ENCODE data around the gene CFAP77. TPM values are rescaled to one million over a fixed set of nuclear protein-coding genes. Genes with fewer than 3 reads are reported as not detected.

The CFAP77 gene
- total RNA-seq, 1 donor from 2014 or later: not detected

GRCh38 chr9:132441404-132441803 is 31.4 kb downstream of the CFAP77 start:
- intact Hi-C loops (cut with micrococcal nuclease): no loop called here
- Mint-ChIP-seq H3K27ac (no peak overlapping the region), H3K4me1 (ENCODE audit: low read depth) (no peaks in the 10 kb centered on the region), H3K9me3 (no peaks in the 10 kb centered on the region), H3K4me3 (no peak overlapping the region), H3K27me3 (ENCODE audit: insufficient read depth) (peaks cover 19% of the 10 kb centered on the region), H3K36me3 (ENCODE audit: low read depth) (no peaks in the 10 kb centered on the region)
- DNase-seq (ENCODE audit: low spot score): no peak

DNA sequence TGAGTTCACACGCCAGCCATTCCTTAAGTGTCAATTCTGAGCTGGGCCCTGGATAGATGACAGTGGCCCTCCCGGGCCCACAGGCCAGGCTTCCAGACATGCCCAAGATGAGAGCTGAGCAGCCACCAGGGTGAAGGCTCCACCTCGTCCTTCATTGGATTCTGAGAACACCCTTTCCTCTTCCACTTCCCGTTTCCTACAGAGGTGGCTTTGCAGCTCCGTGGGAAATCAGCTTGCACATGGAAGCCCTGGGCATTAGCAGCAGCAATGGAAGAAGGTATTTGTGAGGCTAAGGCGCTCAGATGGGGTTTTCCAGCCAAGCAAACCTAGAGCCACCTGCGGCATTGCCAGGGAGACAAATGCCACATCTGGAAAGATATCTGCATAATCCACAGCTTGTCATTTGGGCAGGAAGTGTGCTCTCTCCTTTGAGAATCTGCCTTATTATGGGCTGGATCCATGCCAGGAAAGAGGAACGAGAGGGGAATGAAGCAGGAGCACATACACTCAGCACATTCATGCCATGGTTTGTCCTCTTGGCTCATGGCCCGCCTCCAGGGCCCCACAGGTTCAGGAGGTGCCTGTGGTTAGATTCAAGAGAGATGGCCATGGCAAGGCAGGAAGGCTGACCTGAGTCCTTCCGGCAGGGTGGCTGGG is 34.1 kb downstream of the CFAP77 start:
- intact Hi-C loops (cut with micrococcal nuclease): no loop called here
- Mint-ChIP-seq H3K36me3 (ENCODE audit: low read depth) (no peaks in the 10 kb centered on the region), H3K27ac (no peak overlapping the region), H3K4me3 (no peak overlapping the region), H3K27me3 (ENCODE audit: insufficient read depth) (peaks cover 29% of the 10 kb centered on the region), H3K9me3 (no peaks in the 10 kb centered on the region), H3K4me1 (ENCODE audit: low read depth) (no peaks in the 10 kb centered on the region)
- no peak for DNase-seq (ENCODE audit: low spot score)

- H3K9me3 Mint-ChIP-seq: no peaks in the 10 kb centered on the region
- peaks cover 11% of the 10 kb centered on the region for H3K27me3 Mint-ChIP-seq (ENCODE audit: insufficient read depth)
- no peak overlapping the region for H3K27ac Mint-ChIP-seq
- no peaks in the 10 kb centered on the region for H3K36me3 Mint-ChIP-seq (ENCODE audit: low read depth)
- intact Hi-C loops (cut with micrococcal nuclease): no loop called here
- no peak for DNase-seq (ENCODE audit: low spot score)
- H3K4me1 Mint-ChIP-seq (ENCODE audit: low read depth): no peaks in the 10 kb centered on the region
- no peak overlapping the region for H3K4me3 Mint-ChIP-seq
Measured at GRCh38 chr9:132446887-132447286, 36.9 kb downstream of the CFAP77 start.

DNA sequence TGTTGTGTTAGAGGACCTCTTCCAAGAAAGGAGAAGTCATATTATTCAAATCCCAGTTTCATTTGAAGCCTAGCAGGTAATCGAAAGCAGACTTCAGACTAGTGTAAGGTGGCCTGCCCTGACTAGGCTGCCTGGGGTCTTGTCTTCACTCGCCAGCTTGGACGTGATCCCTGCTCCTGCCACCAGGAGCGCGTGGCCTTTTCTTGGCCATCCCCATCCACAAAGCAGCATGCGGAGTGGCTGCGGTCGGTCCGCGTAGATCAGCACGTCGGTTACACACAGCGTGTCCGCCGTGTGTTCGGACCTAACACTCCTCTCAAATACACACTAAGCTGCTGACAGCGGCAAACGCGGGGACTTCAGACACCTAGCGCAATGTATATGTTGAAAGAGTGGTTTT is 37.3 kb downstream of the CFAP77 start:
- H3K9me3 Mint-ChIP-seq: no peaks in the 10 kb centered on the region
- no peaks in the 10 kb centered on the region for H3K36me3 Mint-ChIP-seq (ENCODE audit: low read depth)
- no peak overlapping the region for H3K27ac Mint-ChIP-seq
- H3K4me1 Mint-ChIP-seq (ENCODE audit: low read depth): no peaks in the 10 kb centered on the region
- H3K27me3 Mint-ChIP-seq (ENCODE audit: insufficient read depth): peaks cover 9% of the 10 kb centered on the region
- DNase-seq (ENCODE audit: low spot score): no peak
- no peak overlapping the region for H3K4me3 Mint-ChIP-seq
- intact Hi-C loops (cut with micrococcal nuclease): no loop called here

DNA sequence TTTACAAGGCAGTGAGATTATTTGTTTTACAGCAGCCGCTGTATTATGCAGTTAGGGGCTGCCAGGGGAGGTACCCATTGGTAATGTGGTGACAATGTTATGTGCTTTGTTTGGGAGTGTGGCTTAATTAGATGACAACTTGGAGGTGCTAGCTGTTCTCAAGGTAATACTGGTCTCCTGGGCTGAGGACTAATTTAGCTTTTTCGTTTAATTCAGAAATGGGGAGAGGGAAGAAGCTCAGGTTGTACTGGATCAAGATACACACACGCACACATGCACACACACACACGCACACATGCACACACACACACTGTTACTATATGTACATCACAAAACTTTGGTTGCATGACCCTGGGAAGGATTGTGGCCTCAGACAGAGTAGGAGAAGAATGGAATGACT is 37.9 kb downstream of the CFAP77 start:
- H3K4me3 Mint-ChIP-seq: no peak overlapping the region
- H3K27me3 Mint-ChIP-seq (ENCODE audit: insufficient read depth): peaks cover 11% of the 10 kb centered on the region
- H3K36me3 Mint-ChIP-seq (ENCODE audit: low read depth): no peaks in the 10 kb centered on the region
- H3K4me1 Mint-ChIP-seq (ENCODE audit: low read depth): no peaks in the 10 kb centered on the region
- no peak for DNase-seq (ENCODE audit: low spot score)
- intact Hi-C loops (cut with micrococcal nuclease): no loop called here
- H3K27ac Mint-ChIP-seq: no peak overlapping the region
- no peaks in the 10 kb centered on the region for H3K9me3 Mint-ChIP-seq

GRCh38 chr9:132451276-132451675 is 41.3 kb downstream of the CFAP77 start:
- no peak for DNase-seq (ENCODE audit: low spot score)
- Mint-ChIP-seq H3K9me3 (no peaks in the 10 kb centered on the region), H3K4me1 (ENCODE audit: low read depth) (no peaks in the 10 kb centered on the region), H3K4me3 (no peak overlapping the region), H3K27me3 (ENCODE audit: insufficient read depth) (peaks cover 13% of the 10 kb centered on the region), H3K36me3 (ENCODE audit: low read depth) (no peaks in the 10 kb centered on the region), H3K27ac (no peak overlapping the region)
- intact Hi-C loops (cut with micrococcal nuclease): no loop called here

- Mint-ChIP-seq H3K27me3 (ENCODE audit: insufficient read depth) (peaks cover 5% of the 10 kb centered on the region), H3K27ac (no peak overlapping the region), H3K4me1 (ENCODE audit: low read depth) (no peaks in the 10 kb centered on the region), H3K9me3 (no peaks in the 10 kb centered on the region), H3K36me3 (ENCODE audit: low read depth) (no peaks in the 10 kb centered on the region), H3K4me3 (no peak overlapping the region)
- intact Hi-C loops (cut with micrococcal nuclease): no loop called here
- no peak for DNase-seq (ENCODE audit: low spot score)
Measured at GRCh38 chr9:132456241-132456640, 46.2 kb downstream of the CFAP77 start.

GRCh38 chr9:132457504-132458236 is 47.7 kb downstream of the CFAP77 start:
- Mint-ChIP-seq H3K4me1 (ENCODE audit: low read depth) (no peaks in the 10 kb centered on the region), H3K27me3 (ENCODE audit: insufficient read depth) (peaks cover 5% of the 10 kb centered on the region), H3K27ac (no peak overlapping the region), H3K9me3 (no peaks in the 10 kb centered on the region), H3K36me3 (ENCODE audit: low read depth) (no peaks in the 10 kb centered on the region), H3K4me3 (no peak overlapping the region)
- DNase-seq (ENCODE audit: low spot score): no peak
- intact Hi-C loops (cut with micrococcal nuclease): no loop called here

DNA sequence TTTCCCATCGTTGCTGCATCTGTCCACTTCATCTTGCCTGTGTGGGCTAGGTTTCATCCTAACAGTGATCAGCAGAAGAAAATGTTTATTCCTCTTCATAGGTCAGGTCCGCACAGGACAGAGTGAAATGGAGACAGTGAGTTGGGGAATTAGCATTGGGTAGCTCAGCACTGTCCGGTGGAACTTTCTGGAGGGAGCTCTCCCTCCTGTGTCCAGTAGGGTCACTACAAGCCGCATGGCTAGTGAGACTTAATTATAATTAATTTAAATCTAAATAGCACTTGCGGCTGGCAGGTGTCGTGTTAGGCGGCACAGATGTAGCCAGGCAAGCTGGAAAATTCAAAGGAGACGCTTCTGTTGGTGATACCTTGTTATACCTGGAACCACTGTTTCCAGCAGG is 48.4 kb downstream of the CFAP77 start:
- no peaks in the 10 kb centered on the region for H3K36me3 Mint-ChIP-seq (ENCODE audit: low read depth)
- peaks cover 4% of the 10 kb centered on the region for H3K27me3 Mint-ChIP-seq (ENCODE audit: insufficient read depth)
- no peak overlapping the region for H3K4me3 Mint-ChIP-seq
- intact Hi-C loops (cut with micrococcal nuclease): no loop called here
- H3K9me3 Mint-ChIP-seq: no peaks in the 10 kb centered on the region
- no peak for DNase-seq (ENCODE audit: low spot score)
- H3K27ac Mint-ChIP-seq: no peak overlapping the region
- H3K4me1 Mint-ChIP-seq (ENCODE audit: low read depth): no peaks in the 10 kb centered on the region

DNA sequence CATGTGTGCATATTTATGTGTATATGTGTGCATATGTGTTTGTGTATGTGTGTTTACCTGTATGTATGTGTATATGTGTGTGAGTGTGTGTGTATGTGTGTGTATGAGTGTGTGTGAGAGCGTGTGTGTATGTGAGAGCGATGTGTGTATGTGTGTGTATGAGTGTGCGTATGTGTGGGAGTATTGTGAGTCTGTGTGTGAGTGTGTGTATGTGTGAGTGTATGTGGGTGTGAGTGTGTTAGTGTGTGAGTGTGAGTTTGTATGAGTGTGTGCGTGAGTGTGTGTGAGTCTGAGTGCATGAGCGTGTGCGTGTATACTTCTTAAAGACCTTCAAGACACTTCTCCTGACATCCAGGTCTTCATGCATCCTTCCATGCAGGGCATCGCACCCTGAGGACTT is 49.6 kb downstream of the CFAP77 start:
- Mint-ChIP-seq H3K9me3 (no peaks in the 10 kb centered on the region), H3K4me1 (ENCODE audit: low read depth) (no peaks in the 10 kb centered on the region), H3K36me3 (ENCODE audit: low read depth) (no peaks in the 10 kb centered on the region), H3K27ac (no peak overlapping the region), H3K27me3 (ENCODE audit: insufficient read depth) (peaks cover 4% of the 10 kb centered on the region), H3K4me3 (no peak overlapping the region)
- intact Hi-C loops (cut with micrococcal nuclease): no loop called here
- no peak for DNase-seq (ENCODE audit: low spot score)

GRCh38 chr9:132460240-132460639 is 50.2 kb downstream of the CFAP77 start:
- intact Hi-C loops (cut with micrococcal nuclease): no loop called here

GRCh38 chr9:132461281-132461896 is 51.4 kb downstream of the CFAP77 start:
- intact Hi-C loops (cut with micrococcal nuclease): no loop called here
- H3K4me3 Mint-ChIP-seq: no peak overlapping the region
- H3K9me3 Mint-ChIP-seq: no peaks in the 10 kb centered on the region
- H3K27me3 Mint-ChIP-seq (ENCODE audit: insufficient read depth): peaks cover 7% of the 10 kb centered on the region
- H3K4me1 Mint-ChIP-seq (ENCODE audit: low read depth): no peaks in the 10 kb centered on the region
- no peak for DNase-seq (ENCODE audit: low spot score)
- H3K27ac Mint-ChIP-seq: no peak overlapping the region
- H3K36me3 Mint-ChIP-seq (ENCODE audit: low read depth): no peaks in the 10 kb centered on the region

More at GRCh38 chr9:132460240-132460639, 50.2 kb downstream of the CFAP77 start:
- no peak overlapping the region for H3K4me3 Mint-ChIP-seq
- H3K27me3 Mint-ChIP-seq (ENCODE audit: insufficient read depth): peaks cover 5% of the 10 kb centered on the region
- no peak for DNase-seq (ENCODE audit: low spot score)
- no peaks in the 10 kb centered on the region for H3K4me1 Mint-ChIP-seq (ENCODE audit: low read depth)
- H3K27ac Mint-ChIP-seq: no peak overlapping the region
- no peaks in the 10 kb centered on the region for H3K36me3 Mint-ChIP-seq (ENCODE audit: low read depth)
- no peaks in the 10 kb centered on the region for H3K9me3 Mint-ChIP-seq

GRCh38 chr9:132461971-132462370 is 52.0 kb downstream of the CFAP77 start:
- H3K9me3 Mint-ChIP-seq: no peaks in the 10 kb centered on the region
- H3K27ac Mint-ChIP-seq: no peak overlapping the region
- intact Hi-C loops (cut with micrococcal nuclease): no loop called here
- no peaks in the 10 kb centered on the region for H3K4me1 Mint-ChIP-seq (ENCODE audit: low read depth)
- H3K36me3 Mint-ChIP-seq (ENCODE audit: low read depth): no peaks in the 10 kb centered on the region
- H3K4me3 Mint-ChIP-seq: no peak overlapping the region
- no peak for DNase-seq (ENCODE audit: low spot score)
- peaks cover 5% of the 10 kb centered on the region for H3K27me3 Mint-ChIP-seq (ENCODE audit: insufficient read depth)
